ENCODE data around the gene DIP2A.

- TF ChIP-seq CTCF (IDR thresholded peaks at IDR 0.05): no peak
- TF ChIP-seq POLR2AphosphoS5 (IDR thresholded peaks at IDR 0.05): no peak
- TF ChIP-seq POLR2A (IDR thresholded peaks at IDR 0.05): no peak
Measured at GRCh38 chr21:46613391-46613790, 154.7 kb downstream of the DIP2A start.
